Measurements from ENCODE around the gene RASGRP1.

DNA sequence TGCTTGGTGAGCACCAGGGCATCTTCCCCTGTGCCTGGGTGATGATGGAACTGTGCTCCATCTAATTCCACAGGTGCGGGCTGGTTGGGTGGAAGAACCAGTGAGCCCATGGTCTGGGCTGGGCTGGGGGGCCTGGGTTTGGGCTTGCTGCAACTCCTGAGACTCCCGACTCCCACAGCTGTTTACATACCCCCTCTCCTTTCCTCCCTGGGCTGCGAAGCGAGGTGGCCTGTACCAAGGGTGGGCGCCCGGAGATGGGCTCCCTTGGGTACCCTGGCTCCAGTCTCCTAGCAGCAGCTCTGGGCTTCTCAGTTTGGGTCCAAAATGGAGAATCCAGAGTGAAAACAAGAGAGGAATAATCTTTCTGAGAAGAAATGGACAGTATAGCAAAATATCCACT, 105.1 kb downstream of the RASGRP1 start:
- TF ChIP-seq, protein P1, sequence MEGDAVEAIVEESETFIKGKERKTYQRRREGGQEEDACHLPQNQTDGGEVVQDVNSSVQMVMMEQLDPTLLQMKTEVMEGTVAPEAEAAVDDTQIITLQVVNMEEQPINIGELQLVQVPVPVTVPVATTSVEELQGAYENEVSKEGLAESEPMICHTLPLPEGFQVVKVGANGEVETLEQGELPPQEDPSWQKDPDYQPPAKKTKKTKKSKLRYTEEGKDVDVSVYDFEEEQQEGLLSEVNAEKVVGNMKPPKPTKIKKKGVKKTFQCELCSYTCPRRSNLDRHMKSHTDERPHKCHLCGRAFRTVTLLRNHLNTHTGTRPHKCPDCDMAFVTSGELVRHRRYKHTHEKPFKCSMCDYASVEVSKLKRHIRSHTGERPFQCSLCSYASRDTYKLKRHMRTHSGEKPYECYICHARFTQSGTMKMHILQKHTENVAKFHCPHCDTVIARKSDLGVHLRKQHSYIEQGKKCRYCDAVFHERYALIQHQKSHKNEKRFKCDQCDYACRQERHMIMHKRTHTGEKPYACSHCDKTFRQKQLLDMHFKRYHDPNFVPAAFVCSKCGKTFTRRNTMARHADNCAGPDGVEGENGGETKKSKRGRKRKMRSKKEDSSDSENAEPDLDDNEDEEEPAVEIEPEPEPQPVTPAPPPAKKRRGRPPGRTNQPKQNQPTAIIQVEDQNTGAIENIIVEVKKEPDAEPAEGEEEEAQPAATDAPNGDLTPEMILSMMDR (IDR thresholded peaks at IDR 0.05): no peak
- TF ChIP-seq POLR2A (IDR thresholded peaks at IDR 0.05): no peak
